Measurements from ENCODE around the gene MARCO.
"Not testable (repeated sequence)": the region's sequence is repeated elsewhere in the genome, so short reads cannot be mapped to it uniquely, and the experiment has no call there.

Gene MARCO

DNA sequence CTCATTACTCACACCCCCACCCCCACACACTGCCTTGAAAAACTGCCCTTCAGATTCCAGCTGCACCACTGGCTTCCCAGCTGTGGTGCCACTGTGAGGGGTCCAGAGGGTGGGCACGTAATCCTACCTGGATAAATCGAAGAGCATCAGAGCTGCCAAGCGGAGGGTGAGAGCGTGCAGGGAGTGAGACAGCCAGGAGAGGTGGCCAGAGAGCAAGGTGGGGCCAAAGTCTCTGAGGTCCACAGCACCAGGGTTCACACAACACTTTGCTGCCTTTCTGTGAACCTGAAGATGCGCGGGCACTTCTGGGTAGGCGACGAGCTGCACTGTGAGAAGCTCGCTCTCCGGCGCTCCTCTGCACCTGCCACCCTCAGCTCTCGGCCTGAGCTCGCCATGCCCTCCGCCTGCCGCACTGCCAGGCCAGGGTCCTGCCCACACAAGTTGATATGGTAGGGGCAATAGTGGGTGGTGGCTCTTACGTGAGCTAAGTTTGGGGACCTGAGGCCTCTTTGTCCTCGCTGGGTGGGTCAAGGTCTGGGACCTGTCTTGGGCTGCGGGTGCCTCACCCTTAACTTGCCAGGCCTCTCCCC lies 83.9 kb downstream of the MARCO start:
- no peaks in the 10 kb centered on the region for H3K36me3 ChIP-seq (ENCODE audit: control insufficient read depth in 1 of 2, insufficient read depth in 2 of 2, low read length in 2 of 2)
- no peak overlapping the region for H3K4me3 ChIP-seq (ENCODE audit: low read depth in 1 of 2, low read length in 2 of 2)
- H3K27ac ChIP-seq (ENCODE audit: low read length), result no peak overlapping the region
- no peaks in the 10 kb centered on the region for H3K27me3 ChIP-seq (ENCODE audit: low read depth, low read length)
- H3K9me3 ChIP-seq (ENCODE audit: control insufficient read depth in 1 of 2, low read length in 2 of 2), result no peaks in the 10 kb centered on the region
- no peaks in the 10 kb centered on the region for H3K4me1 ChIP-seq (ENCODE audit: control insufficient read depth in 1 of 2, insufficient read depth in 2 of 2, low read length in 2 of 2)

DNA sequence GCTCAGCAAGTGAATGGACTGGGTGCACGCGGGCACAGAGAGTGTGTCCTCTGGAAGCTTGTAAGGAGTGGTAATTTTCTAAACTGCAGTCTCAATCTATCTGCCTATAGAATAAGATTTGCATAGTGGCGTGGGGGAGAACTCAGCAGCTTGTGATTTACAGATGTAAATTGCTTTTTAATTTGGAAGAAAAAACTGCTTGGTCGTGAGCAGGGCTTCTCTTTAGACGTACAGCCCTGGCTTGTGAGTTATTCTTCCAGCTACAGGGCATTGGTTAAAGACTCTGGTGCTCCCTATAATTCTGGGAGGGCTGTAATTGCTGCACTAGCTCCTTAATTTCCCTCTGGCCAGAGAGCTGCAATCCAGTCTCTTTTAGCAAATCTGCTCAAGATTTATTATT lies 84.9 kb downstream of the MARCO start:
- Histone ChIP-seq H3K4me1 (ENCODE audit: control insufficient read depth in 1 of 2, insufficient read depth in 2 of 2, low read length in 2 of 2) (no peaks in the 10 kb centered on the region), H3K27me3 (ENCODE audit: low read depth, low read length) (no peaks in the 10 kb centered on the region), H3K27ac (ENCODE audit: low read length) (no peak overlapping the region), H3K4me3 (ENCODE audit: low read depth in 1 of 2, low read length in 2 of 2) (no peak overlapping the region), H3K36me3 (ENCODE audit: control insufficient read depth in 1 of 2, insufficient read depth in 2 of 2, low read length in 2 of 2) (no peaks in the 10 kb centered on the region), H3K9me3 (ENCODE audit: control insufficient read depth in 1 of 2, low read length in 2 of 2) (no peaks in the 10 kb centered on the region)

DNA sequence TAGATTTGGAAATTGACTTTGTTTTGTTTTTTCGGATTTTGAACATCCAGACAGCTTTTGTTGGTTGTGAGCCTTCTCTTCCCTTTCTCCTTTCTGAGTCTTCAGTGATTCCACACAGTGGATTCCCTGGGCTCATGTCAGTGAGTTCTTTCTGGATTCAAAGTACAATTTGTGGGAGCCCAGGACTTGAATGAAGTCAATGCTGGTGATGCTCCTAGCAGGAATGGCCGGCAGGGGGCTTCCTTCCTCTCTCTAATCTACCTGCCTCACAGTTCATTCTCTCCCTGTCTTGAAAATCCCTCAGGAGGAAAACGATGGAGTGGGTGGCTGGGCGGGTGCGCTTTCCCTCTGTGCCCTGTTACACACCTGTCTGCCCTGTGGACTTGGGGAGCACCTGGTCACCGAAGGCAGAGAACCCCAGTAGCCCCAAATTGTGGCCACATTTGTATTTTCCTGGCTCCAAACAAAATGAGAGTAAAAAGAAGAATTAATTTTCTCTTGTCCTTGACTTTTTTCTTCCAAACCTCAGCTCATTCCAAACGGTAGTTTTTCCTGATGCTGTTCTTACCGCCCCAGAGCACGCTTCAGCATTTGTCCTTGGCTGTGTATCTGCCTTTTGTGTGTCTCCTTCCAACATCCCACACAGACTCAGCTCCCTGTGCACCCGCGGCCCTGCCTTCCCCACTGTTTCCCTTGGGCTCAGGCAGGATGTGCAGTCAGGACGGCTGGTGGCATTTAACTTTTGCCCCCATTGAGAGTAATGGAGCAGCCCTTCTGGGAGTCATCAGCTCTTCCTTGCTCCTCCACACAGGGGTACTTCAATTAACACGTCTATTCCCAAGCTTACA lies 86.6 kb downstream of the MARCO start:
- H3K4me3 ChIP-seq (ENCODE audit: low read depth in 1 of 2, low read length in 2 of 2), result no peak overlapping the region
- H3K27ac ChIP-seq (ENCODE audit: low read length), result no peak overlapping the region
- H3K9me3 ChIP-seq (ENCODE audit: control insufficient read depth in 1 of 2, low read length in 2 of 2), result no peaks in the 10 kb centered on the region
- no peaks in the 10 kb centered on the region for H3K27me3 ChIP-seq (ENCODE audit: low read depth, low read length)
- H3K36me3 ChIP-seq (ENCODE audit: control insufficient read depth in 1 of 2, insufficient read depth in 2 of 2, low read length in 2 of 2), result no peaks in the 10 kb centered on the region
- no peaks in the 10 kb centered on the region for H3K4me1 ChIP-seq (ENCODE audit: control insufficient read depth in 1 of 2, insufficient read depth in 2 of 2, low read length in 2 of 2)

DNA sequence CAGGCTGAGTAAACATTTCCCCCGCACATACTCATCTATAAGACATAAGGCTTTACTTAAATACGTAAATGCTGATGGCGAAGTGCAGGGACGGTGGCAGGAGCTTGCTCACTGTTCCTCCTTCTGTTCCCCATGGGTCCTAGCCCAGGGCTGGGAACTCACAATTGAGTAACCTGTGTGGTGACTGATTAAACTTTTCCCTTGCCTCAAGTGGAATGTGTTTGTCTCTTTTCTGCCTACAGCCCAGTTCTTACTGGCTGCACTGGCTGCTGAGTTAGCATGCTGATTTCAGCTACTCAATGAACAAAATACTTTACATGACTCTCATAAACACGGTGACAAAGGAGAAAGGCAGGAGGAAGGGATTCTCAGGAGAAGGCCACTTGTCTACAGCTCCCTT lies 87.3 kb downstream of the MARCO start:
- Histone ChIP-seq H3K4me3 (ENCODE audit: low read depth in 1 of 2, low read length in 2 of 2) (no peak overlapping the region), H3K36me3 (ENCODE audit: control insufficient read depth in 1 of 2, insufficient read depth in 2 of 2, low read length in 2 of 2) (no peaks in the 10 kb centered on the region), H3K27ac (ENCODE audit: low read length) (no peak overlapping the region), H3K27me3 (ENCODE audit: low read depth, low read length) (no peaks in the 10 kb centered on the region), H3K9me3 (ENCODE audit: control insufficient read depth in 1 of 2, low read length in 2 of 2) (no peaks in the 10 kb centered on the region), H3K4me1 (ENCODE audit: control insufficient read depth in 1 of 2, insufficient read depth in 2 of 2, low read length in 2 of 2) (no peaks in the 10 kb centered on the region)

- peaks cover 0 to 11% of the 10 kb centered on the region in 2 donors for H3K9me3 ChIP-seq (ENCODE audit: control insufficient read depth in 1 of 2, low read length in 2 of 2)
- H3K4me3 ChIP-seq (ENCODE audit: low read depth in 1 of 2, low read length in 2 of 2); H3K4me1 ChIP-seq (ENCODE audit: control insufficient read depth in 1 of 2, insufficient read depth in 2 of 2, low read length in 2 of 2); H3K27me3 ChIP-seq (ENCODE audit: low read depth, low read length); H3K36me3 ChIP-seq (ENCODE audit: control insufficient read depth in 1 of 2, insufficient read depth in 2 of 2, low read length in 2 of 2); H3K27ac ChIP-seq (ENCODE audit: low read length): not testable (repeated sequence)
These were observed 95.9 kb downstream of the MARCO start for GRCh38 chr2:119037922-119038321.

DNA sequence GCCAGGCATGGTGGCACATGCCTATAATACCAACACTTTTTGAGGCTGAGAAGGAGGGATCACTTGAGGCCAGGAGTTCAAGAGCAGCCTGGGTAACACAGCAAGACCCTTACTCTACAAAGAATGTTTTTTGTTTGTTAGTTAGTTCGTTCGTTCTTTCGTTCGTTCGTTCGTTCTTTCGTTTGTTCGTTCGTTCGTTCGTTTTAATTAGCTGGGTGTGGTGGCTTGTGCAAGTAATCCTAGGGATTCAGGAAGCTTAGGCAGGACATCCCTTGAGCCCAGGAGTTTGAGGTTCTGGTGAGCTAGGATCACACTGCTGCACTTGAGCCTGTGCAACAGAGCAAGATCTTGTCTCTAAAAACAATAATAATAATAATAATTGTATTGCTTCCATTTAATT lies 98.7 kb downstream of the MARCO start:
- Histone ChIP-seq H3K4me3 (ENCODE audit: low read depth in 1 of 2, low read length in 2 of 2) (no peak overlapping the region), H3K4me1 (ENCODE audit: control insufficient read depth in 1 of 2, insufficient read depth in 2 of 2, low read length in 2 of 2) (no peaks in the 10 kb centered on the region), H3K27me3 (ENCODE audit: low read depth, low read length) (no peaks in the 10 kb centered on the region), H3K36me3 (ENCODE audit: control insufficient read depth in 1 of 2, insufficient read depth in 2 of 2, low read length in 2 of 2) (no peaks in the 10 kb centered on the region), H3K9me3 (ENCODE audit: control insufficient read depth in 1 of 2, low read length in 2 of 2) (peaks cover 0 to 4% of the 10 kb centered on the region in 2 donors), H3K27ac (ENCODE audit: low read length) (no peak overlapping the region)
